BE2C (cell line): ENCODE measurements around the gene LTBP4.

Source experiments
- DNase-seq: peaks from one replicate; pipeline ENCODE4 v3.0.0-alpha.2; 2020
- H3K27me3 ChIP-seq: fragments of 250-450 bp; sonication (Bioruptor Pico); 2 replicates; pipeline ENCODE4 v1.5.1; 2020; ENCODE audit warnings: mild to moderate bottlenecking
- H3K36me3 ChIP-seq: fragments of 250-450 bp; sonication (Bioruptor Pico); 2 replicates; pipeline ENCODE4 v1.5.1; 2020; ENCODE audit warnings: mild to moderate bottlenecking
- H3K4me1 ChIP-seq: fragments of 250-450 bp; sonication (Bioruptor Pico); 2 replicates; pipeline ENCODE4 v1.5.1; 2020
- H3K4me3 ChIP-seq: 2 replicates; pipeline ENCODE4 v1.5.1; 2011; ENCODE audit warnings: low read depth, low read length
- H3K9me3 ChIP-seq: fragments of 250-450 bp; sonication (Bioruptor Pico); 2 replicates; pipeline ENCODE4 v1.5.1; 2020
- CTCF ChIP-seq: IDR thresholded peaks from 2 replicates; pipeline ENCODE4 v1.5.1; 2012; ENCODE audit warnings: mild to moderate bottlenecking, low read depth, low read length

The LTBP4 gene

DNA sequence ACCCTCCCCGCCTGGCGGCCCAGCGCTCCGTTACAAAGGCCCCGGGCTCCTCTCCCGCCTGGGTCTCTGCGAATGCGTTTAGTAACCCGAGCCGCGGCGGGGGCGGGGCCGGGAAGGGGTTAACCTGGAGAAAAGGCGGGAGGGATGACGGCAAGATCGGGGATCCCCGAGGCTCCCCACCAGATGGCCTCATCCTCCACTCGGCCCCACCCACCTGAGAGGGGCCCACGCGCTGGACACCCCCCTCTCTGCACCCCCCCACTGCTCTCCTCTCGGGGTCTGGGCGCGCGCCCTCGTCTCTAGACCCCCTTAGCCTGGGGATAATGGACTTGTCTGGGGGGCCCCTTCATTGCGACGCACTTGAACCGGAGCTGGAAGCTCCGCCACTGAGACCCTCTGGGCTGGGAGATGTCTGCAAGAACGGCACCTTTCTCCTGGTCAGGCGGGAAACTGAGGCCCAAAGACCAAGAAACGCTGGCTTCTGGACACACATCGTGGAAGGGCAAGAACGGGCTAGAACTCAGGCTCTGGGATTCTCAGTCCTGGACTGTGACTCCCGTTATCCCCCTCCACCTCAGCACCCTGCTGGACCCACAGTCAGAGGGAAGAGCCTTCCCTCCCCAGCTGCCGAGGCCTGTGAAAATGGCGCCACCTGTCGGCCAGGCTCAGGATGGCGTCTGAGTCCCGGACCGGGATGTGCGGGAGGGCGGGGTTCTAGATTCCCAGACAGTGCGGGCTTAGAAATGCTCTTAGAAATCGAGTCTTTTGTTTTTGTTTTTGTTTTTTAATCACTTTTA, 2.9 kb upstream of the LTBP4 start:
- Histone ChIP-seq H3K9me3 (no peaks in the 10 kb centered on the region), H3K36me3 (no peaks in the 10 kb centered on the region), H3K27me3 (peaks cover 41% of the 10 kb centered on the region), H3K4me1 (peaks cover 13% of the 10 kb centered on the region), H3K4me3 (peak overlapping the region; percentile 50)
- peak; percentile 96 for TF ChIP-seq CTCF
- DNase-seq: peak; percentile 91

DNA sequence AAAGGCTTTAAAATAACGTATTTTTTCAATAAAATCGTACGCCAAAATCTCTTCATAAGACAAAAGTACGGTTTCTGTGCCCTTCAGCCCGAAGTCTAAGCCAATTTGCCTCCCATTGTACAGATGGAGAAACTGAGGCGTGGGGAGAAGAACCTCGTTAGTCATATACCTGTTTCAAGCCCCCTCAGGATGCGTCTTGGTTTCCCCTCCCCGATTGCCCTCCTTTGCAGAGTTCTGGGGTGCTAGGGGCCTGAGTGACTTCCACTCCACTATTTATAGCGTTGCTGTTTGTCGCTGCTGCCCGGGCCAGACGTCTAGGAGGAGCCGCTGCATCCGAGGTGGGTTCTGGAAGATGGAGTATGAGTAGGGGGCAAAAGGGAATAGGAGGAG, 2.3 kb upstream of the LTBP4 start:
- no peak overlapping the region for H3K4me3 ChIP-seq
- H3K36me3 ChIP-seq: no peaks in the 10 kb centered on the region
- H3K27me3 ChIP-seq: peaks cover 41% of the 10 kb centered on the region
- no peak for DNase-seq
- peaks cover 13% of the 10 kb centered on the region for H3K4me1 ChIP-seq
- TF ChIP-seq CTCF: no peak
- H3K9me3 ChIP-seq: no peaks in the 10 kb centered on the region

DNA sequence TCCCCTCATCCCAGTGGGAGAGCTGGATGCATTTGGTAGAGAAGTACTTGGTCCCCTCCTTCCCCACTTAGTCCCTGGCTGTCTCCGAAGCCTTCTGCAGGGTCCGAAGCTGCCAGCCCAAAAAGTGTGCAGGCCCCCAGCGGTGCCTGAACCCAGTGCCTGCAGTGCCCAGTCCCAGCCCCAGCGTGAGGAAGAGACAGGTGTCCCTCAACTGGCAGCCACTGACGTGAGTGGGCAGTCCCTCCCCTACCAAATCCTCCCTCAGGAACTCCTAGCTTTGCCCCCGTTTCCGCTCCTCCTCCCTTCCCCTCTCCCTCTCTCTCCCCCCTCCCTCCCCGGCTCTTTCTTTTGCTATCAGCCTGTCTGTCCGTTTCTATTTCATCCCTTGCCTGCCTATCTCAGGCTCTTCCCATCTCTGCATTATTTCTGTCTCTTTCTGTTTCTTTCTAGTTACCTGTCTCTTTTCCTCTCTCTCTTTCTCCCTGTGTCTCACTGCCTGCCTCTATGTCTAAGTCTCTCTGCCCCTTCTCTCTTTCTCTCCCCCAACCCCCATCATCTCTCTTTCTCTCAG, 1.8 kb upstream of the LTBP4 start:
- TF ChIP-seq CTCF: no peak
- peaks cover 13% of the 10 kb centered on the region for H3K4me1 ChIP-seq
- H3K27me3 ChIP-seq: peaks cover 41% of the 10 kb centered on the region
- H3K4me3 ChIP-seq: no peak overlapping the region
- H3K36me3 ChIP-seq: no peaks in the 10 kb centered on the region
- DNase-seq: no peak
- no peaks in the 10 kb centered on the region for H3K9me3 ChIP-seq

- no peak for DNase-seq
- TF ChIP-seq CTCF: no peak
- Histone ChIP-seq H3K36me3 (no peaks in the 10 kb centered on the region), H3K27me3 (peaks cover 47% of the 10 kb centered on the region), H3K4me3 (no peak overlapping the region), H3K9me3 (no peaks in the 10 kb centered on the region), H3K4me1 (peaks cover 13% of the 10 kb centered on the region)
Observed at GRCh38 chr19:40599902-40600569, 1.1 kb upstream of the LTBP4 start.

- no peak for TF ChIP-seq CTCF
- H3K4me1 ChIP-seq: peaks cover 13% of the 10 kb centered on the region
- peak overlapping the region; percentile 8; the same call in 1 of the 2 replicates for H3K4me3 ChIP-seq
- no peak for DNase-seq
- H3K27me3 ChIP-seq: peaks cover 49% of the 10 kb centered on the region
- H3K36me3 ChIP-seq: no peaks in the 10 kb centered on the region
- no peaks in the 10 kb centered on the region for H3K9me3 ChIP-seq
Observed at GRCh38 chr19:40600570-40601133, 517 bp upstream of the LTBP4 start.

DNA sequence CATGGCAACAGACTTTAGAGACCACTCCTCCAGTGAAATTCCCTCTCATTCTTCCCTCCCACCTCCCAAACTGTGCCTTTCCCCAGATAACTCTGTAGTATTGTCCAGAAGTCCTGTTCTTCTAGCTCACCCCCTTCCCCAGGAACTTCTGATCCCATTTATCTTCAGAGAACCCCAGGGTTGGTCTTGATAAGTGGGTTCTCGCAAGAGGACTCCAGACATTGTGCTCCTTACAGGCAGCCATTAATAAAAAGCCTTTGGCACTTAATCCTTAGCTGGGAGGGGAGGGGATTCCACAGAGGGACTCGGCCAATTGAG, 1.9 kb downstream of the LTBP4 start:
- no peaks in the 10 kb centered on the region for H3K36me3 ChIP-seq
- H3K9me3 ChIP-seq: no peaks in the 10 kb centered on the region
- no peak for DNase-seq
- TF ChIP-seq CTCF: no peak
- peaks cover 43% of the 10 kb centered on the region for H3K27me3 ChIP-seq
- H3K4me1 ChIP-seq: peaks cover 10% of the 10 kb centered on the region
- H3K4me3 ChIP-seq: no peak overlapping the region
